GM12874 (cell line): Measurements from ENCODE around the gene ARHGAP26.

Experiments used
- CTCF ChIP-seq: IDR thresholded peaks from 2 replicates; pipeline ENCODE4 v1.5.1; 2011; ENCODE audit warnings: low read depth, mild to moderate bottlenecking, control low read depth, low read length, moderate library complexity; ENCODE audit not compliant: insufficient read depth

ARHGAP26 gene

GRCh38 chr5:142957528-142957927 lies 187.4 kb downstream of the ARHGAP26 start:
- TF ChIP-seq CTCF, result no peak

GRCh38 chr5:142958944-142959682 lies 188.9 kb downstream of the ARHGAP26 start:
- no peak for TF ChIP-seq CTCF

GRCh38 chr5:142959683-142960657 lies 189.8 kb downstream of the ARHGAP26 start:
- TF ChIP-seq CTCF, result no peak

GRCh38 chr5:142961440-142962173 lies 191.4 kb downstream of the ARHGAP26 start:
- TF ChIP-seq CTCF, result no peak

- no peak for TF ChIP-seq CTCF
Measured at GRCh38 chr5:142962174-142962533, 192.0 kb downstream of the ARHGAP26 start.

- no peak for TF ChIP-seq CTCF
Measured at GRCh38 chr5:142966121-142966420, 195.9 kb downstream of the ARHGAP26 start.

GRCh38 chr5:142969186-142969585 lies 199.0 kb downstream of the ARHGAP26 start:
- TF ChIP-seq CTCF, result no peak
